K562 (cell line): ENCODE data around the gene MAN1A1. TPM values are rescaled to one million over a fixed set of nuclear protein-coding genes. Genes with fewer than 3 reads are reported as not detected.

Source experiments
- AFF1 ChIP-seq, 2 experiments: fragments of 450-650 bp; IDR thresholded peaks; 2 replicates each; pipeline ENCODE4 v1.6.1; 2018; ENCODE audit warnings: mild to moderate bottlenecking in 2 of 2, low read depth in 1 of 2; ENCODE audit not compliant: partially characterized antibody in 2 of 2
- ATF4 ChIP-seq: fragments of 450-650 bp; formaldehyde crosslinking; IDR thresholded peaks from 2 replicates; pipeline ENCODE4 v1.4.0; 2022; ENCODE audit warnings: mild to moderate bottlenecking, moderate library complexity
- CTBP1 ChIP-seq: fragments of 450-650 bp; IDR thresholded peaks from 2 replicates; pipeline ENCODE4 v1.6.1; 2016; ENCODE audit warnings: borderline replicate concordance
- ETV6 ChIP-seq, 3 experiments: fragments of 150-350 bp in 1 of 3; sonication (generic) in 1 of 3; formaldehyde crosslinking in 1 of 3; IDR thresholded peaks; 2 replicates each; pipeline versions ENCODE4 v1.6.1 to v1.8.0; 2014 to 2022; ENCODE audit warnings: borderline replicate concordance in 2 of 3, low read depth in 2 of 3, antibody characterized with exemption in 1 of 3, low read length in 1 of 3, mild to moderate bottlenecking in 1 of 3, missing genetic modification reagents in 1 of 3
- FOXP1 ChIP-seq: sonication (generic); formaldehyde crosslinking; IDR thresholded peaks from 2 replicates; pipeline ENCODE4 v1.8.0; 2022; ENCODE audit warnings: mild to moderate bottlenecking, missing genetic modification reagents
- HDAC1 ChIP-seq, 2 experiments: fragments of 450-650 bp; IDR thresholded peaks; 2 replicates each; pipeline ENCODE4 v1.6.1; 2016 to 2017; ENCODE audit warnings: inconsistent platforms in 1 of 2, mild to moderate bottlenecking in 1 of 2, moderate library complexity in 1 of 2
- HMBOX1 ChIP-seq: sonication (generic); IDR thresholded peaks from 2 replicates; pipeline ENCODE4 v1.6.1; 2016
- MBD2 ChIP-seq: sonication (generic); IDR thresholded peaks from 2 replicates; pipeline ENCODE4 v1.6.1; 2016; ENCODE audit warnings: low read depth, borderline replicate concordance
- NCOA4 ChIP-seq: fragments of 450-650 bp; IDR thresholded peaks from 2 replicates; pipeline ENCODE4 v1.6.1; 2018; ENCODE audit warnings: mild to moderate bottlenecking; ENCODE audit not compliant: partially characterized antibody
- NEUROD1 ChIP-seq: fragments of 150-350 bp; IDR thresholded peaks from 2 replicates; pipeline ENCODE4 v1.6.1; 2014; ENCODE audit warnings: borderline replicate concordance, low read length, low read depth; ENCODE audit not compliant: partially characterized antibody
- PML ChIP-seq: IDR thresholded peaks from 2 replicates; pipeline ENCODE4 v1.6.1; 2012; ENCODE audit warnings: low read length, inconsistent platforms
- RBM17 ChIP-seq: fragments of 200-400 bp; formaldehyde crosslinking; IDR thresholded peaks from 2 replicates; pipeline ENCODE4 v1.6.1; 2017; ENCODE audit warnings: low read depth, mild to moderate bottlenecking, low read length, borderline replicate concordance
- SMARCA4 ChIP-seq: fragments of 450-650 bp; IDR thresholded peaks from 2 replicates; pipeline ENCODE4 v1.6.1; 2016
- SNRNP70 ChIP-seq: fragments of 200-400 bp; formaldehyde crosslinking; optimal IDR thresholded peaks from 2 replicates; pipeline ENCODE3; 2017; ENCODE audit warnings: low read depth, low read length
- ZBTB26 ChIP-seq: fragments of 450-650 bp; formaldehyde crosslinking; IDR thresholded peaks from 2 replicates; pipeline ENCODE4 v1.4.0; 2022; ENCODE audit warnings: missing genetic modification characterization
- ZNF274 ChIP-seq: IDR thresholded peaks from 2 replicates; pipeline ENCODE4 v1.6.1; 2011; ENCODE audit warnings: low read depth, mild to moderate bottlenecking, low read length, moderate library complexity, borderline replicate concordance
- ZNF511 ChIP-seq: sonication (generic); formaldehyde crosslinking; IDR thresholded peaks from 2 replicates; pipeline ENCODE4 v1.8.0; 2022; ENCODE audit warnings: mild to moderate bottlenecking, missing genetic modification reagents
- ZNF586 ChIP-seq: fragments of 450-650 bp; formaldehyde crosslinking; conservative IDR thresholded peaks from 2 replicates; pipeline ENCODE4 v1.4.0; 2020; ENCODE audit warnings: mild to moderate bottlenecking, moderate library complexity
- ZNF589 ChIP-seq: fragments of 200-800 bp; sonication (Bioruptor generic); IDR thresholded peaks from 2 replicates; pipeline ENCODE4 v1.6.1; 2016; ENCODE audit warnings: low read depth, missing genetic modification characterization, missing compliant biosample characterization
- ZNF766 ChIP-seq: fragments of 200-800 bp; sonication (Bioruptor generic); conservative IDR thresholded peaks from 2 replicates; pipeline ENCODE4 v1.6.1; 2016; ENCODE audit warnings: missing genetic modification characterization, missing compliant biosample characterization
- polyA plus RNA-seq, 8 experiments: library from polyadenylated mRNA; depleted of rRNA in 4 of 8; stranded (reverse) in 5 of 8; unstranded in 3 of 8; fragments of >200 nt; fragmentation: Nextera tagmentation in 2 of 8; fragmentation: Illumina TruSeq in 1 of 8; extraction: Ambion mirVana in 2 of 8; extraction: Trizol in 1 of 8; gene quantifications; 2 replicates each; pipeline versions ENCODE4 v1.2.1 to v1.2.3, GENCODE V29; 2011 to 2014; ENCODE audit warnings: inconsistent platforms in 1 of 8, missing spikeins in 1 of 8
- total RNA-seq, 7 experiments: library from RNA; depleted of rRNA in 6 of 7; stranded (reverse); fragments of >200 nt in 6 of 7; fragmentation: Illumina TruSeq in 2 of 7; extraction: Trizol in 2 of 7; gene quantifications; 2 replicates each; pipeline versions ENCODE4 v1.2.1 to v1.2.3, GENCODE V29; 2011 to 2021; ENCODE audit warnings: low replicate concordance in 1 of 7

The MAN1A1 gene
- total and polyA plus RNA-seq, 9 of the 15 experiments (the other 6 are each of a cell fraction or from before 2014, with no cell fraction given): 24.5 to 78.4 (median 59.7) TPM

- TF ChIP-seq NEUROD1 (peak; percentile 72), NCOA4 (no peak), ZBTB26 (CRISPR knock-in tag) (peak; percentile 73; the same call in 1 of the 2 replicates), SMARCA4 (peak; percentile 99), ATF4 (CRISPR knock-in tag) (0 out of 2 replicates have a peak, but pooled peaks have one; percentile 6), MBD2 (peak; percentile 65; the same call in 1 of the 2 replicates), ZNF766 (CRISPR knock-in tag) (peak; percentile 82; the same call in 1 of the 2 replicates), SNRNP70 (no peak), RBM17 (no peak), ZNF589 (peak; percentile 76; the same call in 1 of the 2 replicates), ZNF586 (CRISPR knock-in tag) (no peak), ZNF511 (CRISPR knock-in tag) (no peak), ZNF274 (no peak), HMBOX1 (peak; percentile 51; the same call in 1 of the 2 replicates), HDAC1 (IDR thresholded peaks at IDR 0.05) (peak in 1 of 2 experiments; percentile 92; a peak in 2 of 4 replicates), FOXP1 (no peak), AFF1 (IDR thresholded peaks at IDR 0.05; ENCODE audit: low read depth in 1 of 2, partially characterized antibody in 2 of 2) (peak; percentile 57 to 86), CTBP1 (peak; percentile 99), PML (peak; percentile 92), ETV6 (IDR thresholded peaks at IDR 0.05; ENCODE audit: borderline replicate concordance in 1 of 2, low read depth in 2 of 2, low read length in 1 of 2) (peak in 1 of 2 experiments; percentile 56; a peak in 1 of 4 replicates), ETV6 (CRISPR knock-in tag; IDR thresholded peaks at IDR 0.05; ENCODE audit: borderline replicate concordance) (no peak)
Measured at GRCh38 chr6:119311514-119312142, 37.9 kb downstream of the MAN1A1 start (continued).
